NCI-H2029 (cell line): Measurements from ENCODE around the gene CA9.

Source experiments
- DNase-seq: peaks from one replicate; lab custom pipeline; 2025; lab: John Stamatoyannopoulos, UW

CA9 gene

DNA sequence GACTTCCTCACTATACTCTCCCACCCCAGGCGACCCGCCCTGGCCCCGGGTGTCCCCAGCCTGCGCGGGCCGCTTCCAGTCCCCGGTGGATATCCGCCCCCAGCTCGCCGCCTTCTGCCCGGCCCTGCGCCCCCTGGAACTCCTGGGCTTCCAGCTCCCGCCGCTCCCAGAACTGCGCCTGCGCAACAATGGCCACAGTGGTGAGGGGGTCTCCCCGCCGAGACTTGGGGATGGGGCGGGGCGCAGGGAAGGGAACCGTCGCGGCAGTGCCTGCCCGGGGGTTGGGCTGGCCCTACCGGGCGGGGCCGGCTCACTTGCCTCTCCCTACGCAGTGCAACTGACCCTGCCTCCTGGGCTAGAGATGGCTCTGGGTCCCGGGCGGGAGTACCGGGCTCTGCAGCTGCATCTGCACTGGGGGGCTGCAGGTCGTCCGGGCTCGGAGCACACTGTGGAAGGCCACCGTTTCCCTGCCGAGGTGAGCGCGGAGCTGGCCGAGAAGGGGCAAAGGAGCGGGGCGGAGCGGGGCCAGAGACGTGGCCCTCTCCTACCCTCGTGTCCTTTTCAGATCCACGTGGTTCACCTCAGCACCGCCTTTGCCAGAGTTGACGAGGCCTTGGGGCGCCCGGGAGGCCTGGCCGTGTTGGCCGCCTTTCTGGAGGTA, 2.1 kb downstream of the CA9 start:
- no peak for DNase-seq

GRCh38 chr9:35679091-35679490, 5.4 kb downstream of the CA9 start:
- no peak for DNase-seq

GRCh38 chr9:35679766-35680330, 6.1 kb downstream of the CA9 start:
- DNase-seq, result no peak

DNA sequence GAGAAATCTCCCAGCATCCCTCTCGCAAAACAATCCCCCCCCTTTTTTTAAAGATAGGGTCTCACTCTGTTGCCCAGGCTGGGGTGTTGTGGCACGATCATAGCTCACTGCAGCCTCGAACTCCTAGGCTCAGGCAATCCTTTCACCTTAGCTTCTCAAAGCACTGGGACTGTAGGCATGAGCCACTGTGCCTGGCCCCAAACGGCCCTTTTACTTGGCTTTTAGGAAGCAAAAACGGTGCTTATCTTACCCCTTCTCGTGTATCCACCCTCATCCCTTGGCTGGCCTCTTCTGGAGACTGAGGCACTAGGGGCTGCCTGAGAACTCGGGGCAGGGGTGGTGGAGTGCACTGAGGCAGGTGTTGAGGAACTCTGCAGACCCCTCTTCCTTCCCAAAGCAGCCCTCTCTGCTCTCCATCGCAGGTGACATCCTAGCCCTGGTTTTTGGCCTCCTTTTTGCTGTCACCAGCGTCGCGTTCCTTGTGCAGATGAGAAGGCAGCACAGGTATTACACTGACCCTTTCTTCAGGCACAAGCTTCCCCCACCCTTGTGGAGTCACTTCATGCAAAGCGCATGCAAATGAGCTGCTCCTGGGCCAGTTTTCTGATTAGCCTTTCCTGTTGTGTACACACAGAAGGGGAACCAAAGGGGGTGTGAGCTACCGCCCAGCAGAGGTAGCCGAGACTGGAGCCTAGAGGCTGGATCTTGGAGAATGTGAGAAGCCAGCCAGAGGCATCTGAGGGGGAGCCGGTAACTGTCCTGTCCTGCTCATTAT, 6.8 kb downstream of the CA9 start:
- DNase-seq, result no peak

DNA sequence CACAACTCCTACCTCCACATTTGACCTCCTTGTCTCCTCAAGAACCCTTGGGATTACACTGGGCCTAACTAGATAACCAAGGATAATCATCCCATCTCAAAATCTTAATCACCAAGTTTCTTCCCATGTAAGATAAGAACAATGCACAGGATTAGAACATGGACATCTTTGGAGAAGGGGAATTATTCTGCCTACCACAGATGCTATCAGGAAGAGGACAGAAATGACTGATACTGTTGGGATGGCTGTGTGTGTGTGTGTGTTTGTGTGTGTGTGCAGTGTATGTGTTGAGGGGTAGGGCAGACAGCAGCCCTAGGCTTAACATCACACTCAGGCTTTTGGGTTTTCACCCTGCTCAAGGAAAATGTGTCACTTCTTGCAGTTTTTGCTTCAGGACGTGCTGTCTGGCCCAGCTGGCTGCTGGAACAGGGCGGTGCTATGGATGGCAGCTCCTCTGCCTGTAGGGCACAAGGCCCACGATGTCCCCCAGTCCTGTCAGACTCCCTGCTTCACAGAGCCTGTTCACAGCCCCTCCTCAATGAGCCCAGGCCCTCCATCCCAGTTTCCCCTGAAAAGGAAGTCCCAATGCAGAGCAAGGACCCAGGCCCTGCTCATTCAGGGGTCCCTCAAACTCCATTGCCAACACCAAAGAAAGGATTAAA, 7.7 kb downstream of the CA9 start:
- DNase-seq, result no peak

DNA sequence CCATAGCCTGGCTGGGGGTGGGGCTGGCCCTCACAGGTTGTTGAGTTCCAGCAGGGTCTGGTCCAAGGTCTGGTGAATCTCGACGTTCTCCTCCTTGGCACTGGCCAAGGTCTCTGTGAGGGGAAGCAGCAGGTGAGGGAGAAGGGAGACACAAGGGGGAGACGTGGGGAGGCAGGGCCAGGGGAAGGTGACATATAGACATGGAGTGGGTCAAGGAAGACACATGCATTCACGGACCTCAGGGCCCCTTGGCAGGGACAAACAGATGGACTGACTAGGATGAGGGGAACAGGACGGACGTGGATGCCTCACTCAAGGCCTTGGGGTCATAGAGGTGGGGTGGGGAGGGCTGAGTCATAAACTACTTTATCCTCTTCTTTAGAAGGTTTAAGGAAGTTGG, 8.3 kb downstream of the CA9 start:
- no peak for DNase-seq

GRCh38 chr9:35682520-35683315, 9.0 kb downstream of the CA9 start:
- DNase-seq, result no peak

GRCh38 chr9:35683323-35683722, 9.6 kb downstream of the CA9 start:
- DNase-seq, result no peak

- DNase-seq, result no peak
Measured at GRCh38 chr9:35684921-35685320, 11.2 kb downstream of the CA9 start.

DNA sequence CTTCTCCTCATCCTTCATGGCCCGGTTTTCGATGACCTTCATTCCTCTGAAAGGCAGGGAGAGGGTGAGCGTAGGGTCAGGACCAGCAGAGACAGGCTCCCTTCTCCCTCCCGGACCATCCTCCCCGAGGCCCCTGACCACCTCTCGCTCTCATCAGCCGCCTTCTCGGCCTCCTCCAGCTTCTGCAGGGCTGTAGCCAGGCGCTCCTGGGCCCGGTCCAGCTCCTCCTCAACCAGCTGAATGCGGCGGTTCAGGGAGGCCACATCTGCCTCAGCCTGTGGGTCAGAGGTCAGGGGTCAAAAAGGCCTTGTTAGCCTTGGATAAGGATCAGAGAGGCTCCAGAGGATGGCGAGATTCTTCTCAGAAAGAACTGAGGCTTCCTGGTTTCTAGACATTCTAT, 11.8 kb downstream of the CA9 start:
- DNase-seq, result no peak

- no peak for DNase-seq
Measured at GRCh38 chr9:35686222-35687203, 12.8 kb downstream of the CA9 start.

- no peak for DNase-seq
Measured at GRCh38 chr9:35687306-35687705, 13.6 kb downstream of the CA9 start.

GRCh38 chr9:35687972-35688557, 14.3 kb downstream of the CA9 start:
- DNase-seq, result no peak

- DNase-seq, result no peak
Measured at GRCh38 chr9:35688558-35689541, 15.1 kb downstream of the CA9 start.

- DNase-seq, result no peak
Measured at GRCh38 chr9:35689542-35690293, 16.0 kb downstream of the CA9 start, which contains the start of gene TPM2. Gene TPM2 (minus strand): TSS chr9:35689925. CDS start chr9:35689817, 108 bp downstream.

- DNase-seq, result no peak
Measured at GRCh38 chr9:35690294-35690613, 16.5 kb downstream of the CA9 start.

GRCh38 chr9:35690614-35691333, 17.0 kb downstream of the CA9 start:
- DNase-seq, result peak; percentile 30

DNA sequence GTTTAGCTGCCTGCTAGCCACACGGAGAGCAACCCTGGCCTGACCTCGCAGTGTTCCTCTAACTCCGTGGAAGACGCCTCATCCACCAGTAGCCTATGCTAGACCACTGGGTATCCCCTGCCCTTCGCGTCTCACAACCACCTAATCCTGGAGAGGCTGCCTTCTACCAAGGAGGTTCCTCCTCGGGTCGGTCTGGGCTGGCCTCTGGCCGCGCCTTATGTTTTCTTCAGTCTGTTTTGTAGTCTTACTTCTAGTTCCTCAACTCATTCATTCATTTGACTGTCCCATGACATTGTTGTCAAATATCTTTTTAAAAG, 17.6 kb downstream of the CA9 start:
- no peak for DNase-seq
